MCF 10A (cell line): ENCODE data around the gene SSNA1. TPM values are rescaled to one million over a fixed set of nuclear protein-coding genes. Genes with fewer than 3 reads are reported as not detected.

Source experiments
- BruUV-seq: library from RNA; stranded (reverse); fragments of 400-500 nt; replicated peaks from 2 replicates; lab custom pipeline; 2021; lab: Mats Ljungman, UMichigan
- CTCF ChIA-PET: fragments of 300-600 bp; sonication (Branson Sonifier 250); formaldehyde crosslinking; extraction: SDS; loops from one replicate; lab custom pipeline; 2021; ENCODE audit warnings: antibody characterized with exemption, inconsistent platforms; lab: Yijun Ruan, JAX
- POLR2A ChIA-PET: fragments of 300-600, 350-650 bp; sonication (Branson Sonifier 250); formaldehyde crosslinking; extraction: SDS; loops from one replicate; lab custom pipeline; 2020; ENCODE audit warnings: antibody characterized with exemption, inconsistent platforms; lab: Yijun Ruan, JAX
- DNase-seq: peaks from one replicate; pipeline ENCODE4 v3.0.0-alpha.2; 2018; ENCODE audit not compliant: unreplicated experiment
- H3K27ac Mint-ChIP-seq: one replicate; pipeline ENCODE4 v1.8.0; 2022; ENCODE audit warnings: mild to moderate bottlenecking, low read depth, mixed read lengths; ENCODE audit not compliant: unreplicated experiment
- H3K27me3 Mint-ChIP-seq: one replicate; pipeline ENCODE4 v1.8.0; 2022; ENCODE audit warnings: mixed read lengths; ENCODE audit not compliant: insufficient read depth, unreplicated experiment
- H3K36me3 Mint-ChIP-seq: one replicate; pipeline ENCODE4 v1.8.0; 2022; ENCODE audit warnings: mild to moderate bottlenecking, moderate library complexity, mixed read lengths; ENCODE audit not compliant: insufficient read depth, unreplicated experiment
- H3K4me1 Mint-ChIP-seq: one replicate; pipeline ENCODE4 v1.8.0; 2022; ENCODE audit warnings: mixed read lengths; ENCODE audit not compliant: insufficient read depth, unreplicated experiment
- H3K4me3 Mint-ChIP-seq: one replicate; pipeline ENCODE4 v1.8.0; 2022; ENCODE audit warnings: mild to moderate bottlenecking, moderate library complexity, mixed read lengths; ENCODE audit not compliant: unreplicated experiment
- H3K9me3 Mint-ChIP-seq: one replicate; pipeline ENCODE4 v1.8.0; 2022; ENCODE audit warnings: mixed read lengths; ENCODE audit not compliant: unreplicated experiment
- intact Hi-C: fragments of 100-400 bp; cut with micrococcal nuclease; formaldehyde crosslinking; loops from 2 replicates; pipeline ENCODE4 v1.14.1; 2022
- total RNA-seq: library from RNA; stranded (reverse); gene quantifications from 2 replicates; pipeline ENCODE4 v1.2.3, GENCODE V29; 2022
- TF ChIP-seq, protein P1 (sequence below): fragments of 200-600 bp; IDR thresholded peaks from one replicate; pipeline ENCODE4 v1.8.0; 2022; ENCODE audit warnings: antibody characterized with exemption, mild to moderate bottlenecking; ENCODE audit not compliant: unreplicated experiment

Gene SSNA1
- total RNA-seq, 1 experiment from 2014 or later, result 81.4 TPM

DNA sequence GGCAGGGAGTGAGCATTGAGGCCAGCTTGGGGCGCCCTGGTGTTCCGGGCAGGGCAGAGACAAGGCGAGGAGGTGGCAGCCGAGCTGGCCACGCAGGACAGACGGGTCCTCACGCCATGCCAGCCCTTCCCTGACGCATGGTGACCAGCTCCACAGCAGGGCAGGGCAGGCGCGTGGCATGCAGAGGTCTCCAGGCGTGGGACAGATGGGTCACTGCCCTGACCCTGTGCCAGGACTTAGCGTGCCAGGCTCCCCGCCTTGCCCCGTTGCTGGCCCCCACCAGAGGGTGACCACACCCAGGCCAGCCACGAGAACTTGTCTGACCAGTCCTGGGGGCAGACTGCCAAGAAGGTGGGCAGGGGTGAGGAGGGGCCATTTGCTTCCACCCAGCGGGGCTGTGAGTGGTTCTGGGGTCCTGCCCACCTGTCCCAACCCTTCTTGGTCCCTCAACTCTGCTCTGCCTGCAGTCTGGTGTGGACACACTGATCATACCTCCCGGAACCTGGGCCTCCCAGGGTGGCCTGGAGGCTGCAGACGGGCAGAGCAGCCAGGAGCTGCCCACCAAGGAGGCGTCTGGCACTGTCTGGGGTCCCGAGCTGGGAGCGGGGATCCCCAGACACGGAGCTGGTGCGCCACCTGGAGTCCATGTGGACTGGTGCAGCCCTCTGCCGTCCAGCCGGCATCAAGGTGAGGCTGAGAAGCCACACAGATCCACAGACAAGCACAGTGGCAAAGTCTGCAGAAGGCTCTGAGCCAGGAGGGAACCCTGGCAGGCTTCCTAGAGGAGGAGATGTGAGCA is 38.8 kb downstream of the SSNA1 start, which contains the start of gene RNF224:
Gene RNF224, plus strand, starts transcription at position 449 of the 799 bp plus-strand sequence. CDS start 834 bp downstream, outside the sequence.
- Mint-ChIP-seq H3K9me3 (no peaks in the 10 kb centered on the region), H3K27ac (peak within 1 kb of the TSS; percentile 73), H3K27me3 (no peaks in the 10 kb centered on the region), H3K4me3 (peak within 1 kb of the TSS; percentile 40), H3K36me3 (no peaks in the 10 kb centered on the region), H3K4me1 (peaks cover 15% of the 10 kb centered on the region)
- POLR2A ChIA-PET, result interaction anchor here (0.6 to 6.3 kb wide), 13 partner anchors 11 to 160 kb away, joined by 3 to 73 read pairs (median 6); partner anchors contain the start of genes ANAPC2, MAN1B1, NDOR1 and SSNA1
- CTCF ChIA-PET, result interaction anchor here (0.6 to 5.6 kb wide), 21 partner anchors 11 to 324 kb away, joined by 3 to 36 read pairs (median 5); partner anchors contain the start of genes ANAPC2, MRPL41, NPDC1 and SSNA1
- intact Hi-C loops, result loop anchor here (1.0 to 10.0 kb wide), 4 partner anchors 38 to 182 kb away; partner anchors contain the start of genes LRRC26, NPDC1 and TMEM210
- BruUV-seq, result no TSS peak
- peak; percentile 84 for DNase-seq
- TF ChIP-seq, protein P1, sequence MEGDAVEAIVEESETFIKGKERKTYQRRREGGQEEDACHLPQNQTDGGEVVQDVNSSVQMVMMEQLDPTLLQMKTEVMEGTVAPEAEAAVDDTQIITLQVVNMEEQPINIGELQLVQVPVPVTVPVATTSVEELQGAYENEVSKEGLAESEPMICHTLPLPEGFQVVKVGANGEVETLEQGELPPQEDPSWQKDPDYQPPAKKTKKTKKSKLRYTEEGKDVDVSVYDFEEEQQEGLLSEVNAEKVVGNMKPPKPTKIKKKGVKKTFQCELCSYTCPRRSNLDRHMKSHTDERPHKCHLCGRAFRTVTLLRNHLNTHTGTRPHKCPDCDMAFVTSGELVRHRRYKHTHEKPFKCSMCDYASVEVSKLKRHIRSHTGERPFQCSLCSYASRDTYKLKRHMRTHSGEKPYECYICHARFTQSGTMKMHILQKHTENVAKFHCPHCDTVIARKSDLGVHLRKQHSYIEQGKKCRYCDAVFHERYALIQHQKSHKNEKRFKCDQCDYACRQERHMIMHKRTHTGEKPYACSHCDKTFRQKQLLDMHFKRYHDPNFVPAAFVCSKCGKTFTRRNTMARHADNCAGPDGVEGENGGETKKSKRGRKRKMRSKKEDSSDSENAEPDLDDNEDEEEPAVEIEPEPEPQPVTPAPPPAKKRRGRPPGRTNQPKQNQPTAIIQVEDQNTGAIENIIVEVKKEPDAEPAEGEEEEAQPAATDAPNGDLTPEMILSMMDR, result peak; percentile 89

DNA sequence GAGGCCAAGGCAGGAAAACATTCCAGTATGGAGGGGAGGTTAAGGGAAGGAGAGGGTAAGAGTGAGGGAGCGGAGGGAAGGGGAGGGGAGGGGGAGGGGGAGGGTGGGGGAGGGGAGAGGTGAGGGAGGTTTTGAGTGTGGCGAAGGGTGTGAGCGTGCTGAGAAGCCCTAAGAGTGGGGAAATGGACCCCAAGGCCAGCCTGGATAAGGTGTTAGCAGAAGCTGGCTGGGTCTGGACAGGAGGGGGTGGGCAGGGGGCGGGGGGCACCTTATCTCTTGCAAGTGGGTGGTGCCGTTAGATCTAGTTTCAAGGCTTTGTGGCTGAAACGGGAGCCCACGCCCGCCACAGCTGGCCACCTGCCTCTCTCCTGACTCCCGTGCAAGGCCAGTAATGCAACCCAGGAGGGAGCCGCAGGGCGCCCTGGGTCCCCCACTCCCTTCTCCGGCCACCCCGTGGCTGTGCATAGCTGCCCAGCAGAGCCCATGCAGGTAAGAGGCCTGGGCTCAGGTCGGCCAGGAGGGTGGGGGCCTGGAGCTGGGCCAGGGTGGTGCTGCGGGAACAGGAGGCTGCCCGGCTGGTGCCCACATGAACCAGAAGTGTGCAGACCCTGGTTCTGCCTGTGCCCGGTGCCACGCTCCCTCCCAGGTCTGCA is 39.5 kb downstream of the SSNA1 start:
- intact Hi-C loops, result loop anchor here (1.0 to 10.0 kb wide), 4 partner anchors 39 to 183 kb away; partner anchors contain the start of genes LRRC26, NPDC1 and TMEM210
- Mint-ChIP-seq H3K27ac (peak overlapping the region; percentile 73), H3K4me3 (no peak overlapping the region), H3K36me3 (no peaks in the 10 kb centered on the region), H3K4me1 (peaks cover 15% of the 10 kb centered on the region), H3K9me3 (no peaks in the 10 kb centered on the region), H3K27me3 (no peaks in the 10 kb centered on the region)
- DNase-seq, result no peak
- ChIA-PET CTCF (interaction anchor here (0.6 to 2.7 kb wide), 13 partner anchors 14 to 349 kb away, joined by 3 to 15 read pairs (median 5); partner anchors contain the start of genes ANAPC2, NPDC1 and SSNA1), POLR2A (interaction anchor here (0.6 to 6.3 kb wide), 7 partner anchors 12 to 141 kb away, joined by 3 to 73 read pairs (median 8); partner anchors contain the start of genes ANAPC2, MAN1B1, NDOR1 and SSNA1)
- BruUV-seq, result no TSS peak
- TF ChIP-seq, protein P1, result no peak

DNA sequence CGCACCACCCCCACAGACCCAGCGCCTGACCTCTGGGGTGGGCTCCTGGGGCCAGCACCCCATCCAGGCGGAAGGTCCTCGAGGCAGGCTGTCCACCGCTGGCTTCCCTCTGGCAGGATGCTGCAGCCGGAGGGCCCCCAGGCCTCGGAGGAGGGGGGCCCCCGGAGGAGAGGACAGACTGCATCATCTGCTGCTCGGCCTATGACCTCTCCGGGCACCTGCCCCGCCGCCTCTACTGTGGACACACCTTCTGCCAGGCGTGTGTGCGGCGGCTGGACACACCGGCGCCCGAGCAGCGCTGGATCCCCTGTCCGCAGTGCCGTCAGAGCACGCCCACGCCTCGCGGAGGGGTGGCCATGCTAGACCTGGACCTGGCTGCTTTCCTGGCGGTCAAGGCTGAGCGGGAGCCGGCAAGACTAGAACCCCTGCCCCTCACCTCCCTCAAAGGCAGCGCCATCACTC is 40.1 kb downstream of the SSNA1 start:
- H3K4me3 Mint-ChIP-seq, result no peak overlapping the region
- no peaks in the 10 kb centered on the region for H3K36me3 Mint-ChIP-seq
- ChIA-PET POLR2A (interaction anchor here (2.4 to 5.7 kb wide), 3 partner anchors 12 to 113 kb away, joined by 8 to 57 read pairs (median 29); partner anchors contain the start of genes ANAPC2, SSNA1 and TUBB4B), CTCF (interaction anchor here (0.6 to 2.7 kb wide), 4 partner anchors 33 to 348 kb away, joined by 3 to 14 read pairs (median 4); no protein-coding TSS in a partner anchor)
- intact Hi-C loops, result loop anchor here (10.0 kb wide), 2 partner anchors 54 to 184 kb away; partner anchors contain the start of genes LRRC26, NPDC1 and TMEM210
- DNase-seq, result no peak
- TF ChIP-seq, protein P1, result no peak
- H3K4me1 Mint-ChIP-seq, result peaks cover 15% of the 10 kb centered on the region
- no peak overlapping the region for H3K27ac Mint-ChIP-seq
- no peaks in the 10 kb centered on the region for H3K27me3 Mint-ChIP-seq
- BruUV-seq, result no TSS peak
- no peaks in the 10 kb centered on the region for H3K9me3 Mint-ChIP-seq
